HFF-Myc (cell line): ENCODE measurements around the gene NBEAL2.

Experiments used
- DNase-seq: peaks from one replicate; pipeline ENCODE4 v3.0.0-alpha.2; 2011; ENCODE audit warnings: low read depth; ENCODE audit errors: extremely low read depth
- H3K4me3 ChIP-seq: replicated peaks from 2 replicates; pipeline ENCODE4 v1.5.1; 2011; ENCODE audit warnings: low read depth, mild to moderate bottlenecking, control low read depth, low read length
- TF ChIP-seq, protein P1 (sequence below): IDR thresholded peaks from 2 replicates; pipeline ENCODE4 v1.5.1; 2012; ENCODE audit warnings: mild to moderate bottlenecking, low read depth, low read length, control low read depth; ENCODE audit errors: missing control alignments

NBEAL2 gene

DNA sequence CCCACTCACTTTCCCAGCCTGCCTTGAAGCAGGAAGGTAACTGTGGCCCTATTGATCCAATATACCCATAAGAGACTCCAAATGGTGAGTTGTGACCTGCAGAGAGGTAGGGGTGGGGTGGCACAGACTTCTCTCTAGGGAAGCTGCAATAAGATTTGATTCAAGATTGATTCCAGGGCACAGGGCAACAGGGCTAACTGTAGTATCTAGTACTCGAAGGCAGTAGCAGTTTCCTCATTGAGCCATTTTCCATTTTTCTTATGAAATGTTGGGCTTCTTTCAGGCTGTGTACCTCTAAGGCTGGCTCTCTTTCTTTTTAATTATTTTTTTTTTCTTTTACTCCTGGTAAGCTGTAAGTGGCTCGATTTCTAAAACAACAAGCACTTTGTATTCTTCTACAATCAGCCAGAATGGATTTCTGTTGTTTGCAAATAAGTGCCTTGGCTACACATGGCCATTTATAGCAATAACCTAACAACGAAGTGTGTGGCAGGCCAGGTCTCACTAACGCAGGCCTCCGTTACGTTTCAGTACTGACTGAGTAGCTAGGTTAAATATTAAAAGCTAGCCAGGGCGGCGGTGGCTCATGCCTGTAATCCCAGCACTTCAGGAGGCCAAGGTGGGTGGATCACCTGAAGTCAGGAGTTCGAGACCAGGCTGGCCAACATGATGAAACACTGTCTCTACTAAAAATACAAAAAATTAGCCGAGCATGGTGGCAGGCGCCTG is 22.2 kb upstream of the NBEAL2 start:
- DNase-seq, result no peak
- TF ChIP-seq, protein P1, sequence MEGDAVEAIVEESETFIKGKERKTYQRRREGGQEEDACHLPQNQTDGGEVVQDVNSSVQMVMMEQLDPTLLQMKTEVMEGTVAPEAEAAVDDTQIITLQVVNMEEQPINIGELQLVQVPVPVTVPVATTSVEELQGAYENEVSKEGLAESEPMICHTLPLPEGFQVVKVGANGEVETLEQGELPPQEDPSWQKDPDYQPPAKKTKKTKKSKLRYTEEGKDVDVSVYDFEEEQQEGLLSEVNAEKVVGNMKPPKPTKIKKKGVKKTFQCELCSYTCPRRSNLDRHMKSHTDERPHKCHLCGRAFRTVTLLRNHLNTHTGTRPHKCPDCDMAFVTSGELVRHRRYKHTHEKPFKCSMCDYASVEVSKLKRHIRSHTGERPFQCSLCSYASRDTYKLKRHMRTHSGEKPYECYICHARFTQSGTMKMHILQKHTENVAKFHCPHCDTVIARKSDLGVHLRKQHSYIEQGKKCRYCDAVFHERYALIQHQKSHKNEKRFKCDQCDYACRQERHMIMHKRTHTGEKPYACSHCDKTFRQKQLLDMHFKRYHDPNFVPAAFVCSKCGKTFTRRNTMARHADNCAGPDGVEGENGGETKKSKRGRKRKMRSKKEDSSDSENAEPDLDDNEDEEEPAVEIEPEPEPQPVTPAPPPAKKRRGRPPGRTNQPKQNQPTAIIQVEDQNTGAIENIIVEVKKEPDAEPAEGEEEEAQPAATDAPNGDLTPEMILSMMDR, result no peak
- no peak overlapping the region for H3K4me3 ChIP-seq

DNA sequence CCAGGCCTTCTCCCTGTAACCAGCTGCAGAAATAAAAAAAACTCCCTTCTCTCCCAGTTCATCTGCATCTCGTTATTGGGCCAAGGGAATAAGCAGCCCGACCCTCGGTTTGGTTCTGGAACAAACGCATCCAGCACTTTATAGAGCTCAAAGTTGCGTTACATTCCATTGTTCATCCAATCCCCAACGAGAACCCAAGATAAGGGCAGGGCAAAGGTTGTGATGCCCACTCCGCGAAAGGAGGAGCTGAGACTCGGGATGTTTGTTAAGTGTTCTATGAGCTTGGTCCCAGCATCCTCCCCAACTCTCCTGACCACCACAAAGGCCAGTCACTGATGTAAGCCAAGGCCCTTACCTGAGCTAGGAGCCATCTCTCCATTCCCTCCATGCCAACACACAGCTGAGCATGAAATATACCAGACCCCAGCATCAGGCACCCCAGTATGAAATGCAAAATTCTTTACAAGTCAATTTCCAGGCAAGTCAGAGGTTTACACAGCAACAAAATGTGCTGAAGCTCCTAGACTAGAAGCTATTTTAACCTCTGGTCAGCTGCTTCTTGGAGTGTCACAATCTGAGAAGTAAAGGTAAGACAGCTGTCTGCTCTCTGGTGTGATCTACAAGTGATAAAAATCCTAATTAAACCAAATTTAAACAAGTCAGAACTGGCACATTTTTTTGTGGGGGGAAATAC is 20.9 kb upstream of the NBEAL2 start:
- TF ChIP-seq, protein P1, result no peak
- no peak for DNase-seq
- H3K4me3 ChIP-seq, result no peak overlapping the region

DNA sequence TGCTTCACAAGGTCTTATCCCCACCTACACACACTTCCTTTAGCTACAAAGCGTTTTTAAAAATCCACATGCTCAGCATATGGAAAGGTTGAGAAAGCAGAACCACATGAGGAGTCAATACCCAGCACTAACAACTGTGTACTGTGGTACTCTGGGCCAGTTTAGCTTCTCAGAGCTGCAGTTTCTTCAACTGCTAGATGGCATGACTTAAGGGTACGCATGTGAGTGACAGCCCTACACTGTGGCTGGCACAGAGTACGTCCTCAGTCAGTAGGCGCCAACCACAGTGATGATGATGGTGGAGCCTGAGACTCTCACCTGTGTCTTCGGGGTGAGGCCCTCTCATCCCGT is 20.3 kb upstream of the NBEAL2 start:
- TF ChIP-seq, protein P1, result no peak
- H3K4me3 ChIP-seq, result no peak overlapping the region
- no peak for DNase-seq

DNA sequence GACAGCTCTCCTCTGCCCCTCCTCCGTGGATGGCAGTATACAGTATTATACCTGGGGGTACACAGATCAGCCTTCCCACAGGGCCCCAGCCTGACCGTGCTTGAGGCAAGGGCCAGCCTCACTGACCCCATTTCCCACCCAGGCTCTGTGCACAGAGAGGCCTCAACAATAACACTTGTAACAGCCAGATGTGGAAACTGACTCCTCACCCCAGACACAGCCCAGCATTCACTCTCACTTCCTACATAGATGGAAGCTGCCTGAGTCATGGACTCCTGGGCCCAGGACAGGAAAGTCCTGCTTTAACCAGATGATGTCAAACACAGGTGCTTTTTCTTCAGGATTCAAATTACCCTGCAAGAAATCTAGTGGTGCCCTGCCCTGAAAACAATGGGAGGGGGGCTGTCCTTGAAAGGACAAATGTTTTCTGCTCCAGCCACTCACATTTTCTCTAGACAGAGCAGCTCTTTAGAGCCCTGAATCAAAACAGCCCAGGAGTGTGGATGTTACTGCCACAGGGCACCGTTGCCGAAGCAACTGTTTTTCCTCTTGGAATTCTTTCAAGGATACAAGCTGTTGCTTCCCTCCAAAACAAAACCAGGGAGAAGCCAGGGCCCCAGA is 19.3 kb upstream of the NBEAL2 start:
- peak; percentile 49 for DNase-seq

DNA sequence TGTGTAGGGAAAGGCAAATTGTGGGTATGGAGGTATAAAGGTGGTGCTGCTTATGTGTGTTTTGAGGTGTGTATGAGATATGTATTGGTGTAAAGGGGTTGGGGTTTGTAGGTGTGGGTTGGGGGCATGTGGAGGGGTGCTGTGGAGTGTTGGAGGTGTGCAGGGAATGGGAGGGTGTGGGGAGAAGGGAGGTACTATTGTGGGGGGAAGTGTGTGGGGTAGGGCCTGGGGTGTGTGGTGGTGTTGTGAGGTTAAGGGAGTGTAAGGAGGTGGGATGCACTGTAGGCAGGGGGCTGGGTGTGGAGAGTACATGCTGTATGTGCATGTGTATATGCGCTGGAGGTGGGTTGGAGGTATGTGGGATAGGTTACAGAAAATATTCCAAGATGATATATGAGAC is 18.6 kb upstream of the NBEAL2 start:
- TF ChIP-seq, protein P1, result no peak
- DNase-seq, result no peak

More for the DNA sequence above, 19.3 kb upstream of the NBEAL2 start:
- H3K4me3 ChIP-seq, result no peak overlapping the region
- TF ChIP-seq, protein P1, result no peak

DNA sequence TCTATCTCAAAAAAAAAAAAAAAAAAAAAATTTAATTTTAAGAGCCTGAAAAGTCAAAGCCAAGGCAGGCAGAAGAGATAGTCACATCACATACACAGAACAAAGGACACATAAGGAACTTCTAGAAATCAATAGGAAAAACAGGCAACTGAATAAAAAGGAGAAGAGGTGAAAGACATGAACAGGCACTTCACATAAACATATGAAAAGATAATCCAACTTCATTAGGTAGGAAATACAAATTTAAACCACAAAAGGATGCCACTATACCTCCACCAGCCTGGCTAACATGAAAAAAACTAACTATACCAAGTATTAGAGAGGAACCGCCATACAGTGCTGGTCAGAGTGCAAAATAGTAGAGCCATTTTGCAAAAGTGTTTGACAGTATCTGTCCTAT is 17.0 kb upstream of the NBEAL2 start:
- TF ChIP-seq, protein P1, result no peak
- no peak overlapping the region for H3K4me3 ChIP-seq
- DNase-seq, result no peak

More for the DNA sequence above, 18.6 kb upstream of the NBEAL2 start:
- H3K4me3 ChIP-seq, result no peak overlapping the region
